Measurements from ENCODE around the gene POLE4. TPM values are rescaled to one million over a fixed set of nuclear protein-coding genes. Genes with fewer than 3 reads are reported as not detected.

The POLE4 gene
- total RNA-seq, 1 donor, result 23.5 TPM

GRCh38 chr2:75007061-75007460, 48.6 kb downstream of the POLE4 start:
- H3K79me2 ChIP-seq (ENCODE audit: insufficient read depth, low read length), result no peaks in the 10 kb centered on the region
- no peak overlapping the region for H3K4me2 ChIP-seq (ENCODE audit: insufficient read depth, low read length)
- no peaks in the 10 kb centered on the region for H3K27me3 ChIP-seq (ENCODE audit: insufficient read depth, low read length)
- H3K4me3 ChIP-seq (ENCODE audit: insufficient read depth, low read length), result no peak overlapping the region
- no peak for TF ChIP-seq CTCF (IDR thresholded peaks at IDR 0.05; ENCODE audit: extremely low read depth, low read depth, low read length)
- no peak overlapping the region for H3K27ac ChIP-seq (ENCODE audit: low read depth, low read length)
- H3K36me3 ChIP-seq (ENCODE audit: insufficient read depth, low read length), result no peaks in the 10 kb centered on the region
- no peaks in the 10 kb centered on the region for H3K9me3 ChIP-seq (ENCODE audit: low read depth, low read length)
- H4K20me1 ChIP-seq (ENCODE audit: insufficient read depth, low read length), result no peaks in the 10 kb centered on the region
- peaks cover 3% of the 10 kb centered on the region for H3K4me1 ChIP-seq (ENCODE audit: insufficient read depth, low read length)
- no peak overlapping the region for H2AFZ ChIP-seq (ENCODE audit: low read length)
- no peak for DNase-seq (ENCODE audit: insufficient read length, low spot score, missing footprints)

- no peak for DNase-seq (ENCODE audit: insufficient read length, low spot score, missing footprints)
- H3K4me2 ChIP-seq (ENCODE audit: insufficient read depth, low read length), result no peak overlapping the region
- H3K27me3 ChIP-seq (ENCODE audit: insufficient read depth, low read length), result no peaks in the 10 kb centered on the region
- no peak overlapping the region for H3K4me3 ChIP-seq (ENCODE audit: insufficient read depth, low read length)
- H3K36me3 ChIP-seq (ENCODE audit: insufficient read depth, low read length), result no peaks in the 10 kb centered on the region
- no peaks in the 10 kb centered on the region for H3K9me3 ChIP-seq (ENCODE audit: low read depth, low read length)
- H4K20me1 ChIP-seq (ENCODE audit: insufficient read depth, low read length), result no peaks in the 10 kb centered on the region
- no peak overlapping the region for H2AFZ ChIP-seq (ENCODE audit: low read length)
- no peak for TF ChIP-seq CTCF (IDR thresholded peaks at IDR 0.05; ENCODE audit: extremely low read depth, low read depth, low read length)
- H3K79me2 ChIP-seq (ENCODE audit: insufficient read depth, low read length), result no peaks in the 10 kb centered on the region
- H3K27ac ChIP-seq (ENCODE audit: low read depth, low read length), result no peak overlapping the region
- H3K4me1 ChIP-seq (ENCODE audit: insufficient read depth, low read length), result peaks cover 8% of the 10 kb centered on the region
Measured at GRCh38 chr2:75007819-75008218, 49.4 kb downstream of the POLE4 start.

- DNase-seq (ENCODE audit: insufficient read length, low spot score, missing footprints), result no peak
- Histone ChIP-seq H3K4me2 (ENCODE audit: insufficient read depth, low read length) (no peak overlapping the region), H3K79me2 (ENCODE audit: insufficient read depth, low read length) (no peaks in the 10 kb centered on the region), H4K20me1 (ENCODE audit: insufficient read depth, low read length) (no peaks in the 10 kb centered on the region), H3K27me3 (ENCODE audit: insufficient read depth, low read length) (no peaks in the 10 kb centered on the region), H3K4me1 (ENCODE audit: insufficient read depth, low read length) (peaks cover 8% of the 10 kb centered on the region), H3K27ac (ENCODE audit: low read depth, low read length) (no peak overlapping the region), H3K36me3 (ENCODE audit: insufficient read depth, low read length) (no peaks in the 10 kb centered on the region), H3K9me3 (ENCODE audit: low read depth, low read length) (no peaks in the 10 kb centered on the region), H3K4me3 (ENCODE audit: insufficient read depth, low read length) (no peak overlapping the region), H2AFZ (ENCODE audit: low read length) (no peak overlapping the region)
- TF ChIP-seq CTCF (IDR thresholded peaks at IDR 0.05; ENCODE audit: extremely low read depth, low read depth, low read length), result no peak
Measured at GRCh38 chr2:75010571-75010970, 52.1 kb downstream of the POLE4 start.

- no peaks in the 10 kb centered on the region for H3K27me3 ChIP-seq (ENCODE audit: insufficient read depth, low read length)
- H3K27ac ChIP-seq (ENCODE audit: low read depth, low read length), result no peak overlapping the region
- H3K9me3 ChIP-seq (ENCODE audit: low read depth, low read length), result no peaks in the 10 kb centered on the region
- no peak for DNase-seq (ENCODE audit: insufficient read length, low spot score, missing footprints)
- no peak for TF ChIP-seq CTCF (IDR thresholded peaks at IDR 0.05; ENCODE audit: extremely low read depth, low read depth, low read length)
- peak overlapping the region; percentile 46 for H2AFZ ChIP-seq (ENCODE audit: low read length)
- no peaks in the 10 kb centered on the region for H3K36me3 ChIP-seq (ENCODE audit: insufficient read depth, low read length)
- no peak overlapping the region for H3K4me3 ChIP-seq (ENCODE audit: insufficient read depth, low read length)
- H3K79me2 ChIP-seq (ENCODE audit: insufficient read depth, low read length), result no peaks in the 10 kb centered on the region
- H4K20me1 ChIP-seq (ENCODE audit: insufficient read depth, low read length), result no peaks in the 10 kb centered on the region
- peaks cover 8% of the 10 kb centered on the region for H3K4me1 ChIP-seq (ENCODE audit: insufficient read depth, low read length)
- peak overlapping the region; percentile 34 for H3K4me2 ChIP-seq (ENCODE audit: insufficient read depth, low read length)
Measured at GRCh38 chr2:75012080-75012479, 53.6 kb downstream of the POLE4 start.

All from osteoblast (primary cell).